Measurements from ENCODE around the gene VAPA. TPM values are rescaled to one million over a fixed set of nuclear protein-coding genes. Genes with fewer than 3 reads are reported as not detected.

The VAPA gene
- total RNA-seq, 2 experiments from 2014 or later, result 146 to 152 TPM

GRCh38 chr18:9968081-9968848, 54.4 kb downstream of the VAPA start:
- no peak for ATAC-seq
- no peak for TF ChIP-seq CTCF (IDR thresholded peaks at IDR 0.05)
- H3K27me3 Mint-ChIP-seq, result peaks cover 26% of the 10 kb centered on the region
- H3K27ac Mint-ChIP-seq, result no peak overlapping the region
- intact Hi-C loops (cut with micrococcal nuclease), result no loop called here
- peaks cover 19% of the 10 kb centered on the region for H3K4me1 Mint-ChIP-seq (ENCODE audit: low read depth)
- DNase-seq, result no peak
- no peaks in the 10 kb centered on the region for H3K9me3 Mint-ChIP-seq
- H3K4me3 Mint-ChIP-seq, result no peak overlapping the region
- POLR2A ChIA-PET, result interaction anchor here (1.0 kb wide), 1 partner anchor 11 kb away, joined by 3 read pairs; no protein-coding TSS in a partner anchor
- CTCF ChIA-PET, result no interaction called here
- H3K36me3 Mint-ChIP-seq (ENCODE audit: low read depth), result no peaks in the 10 kb centered on the region

DNA sequence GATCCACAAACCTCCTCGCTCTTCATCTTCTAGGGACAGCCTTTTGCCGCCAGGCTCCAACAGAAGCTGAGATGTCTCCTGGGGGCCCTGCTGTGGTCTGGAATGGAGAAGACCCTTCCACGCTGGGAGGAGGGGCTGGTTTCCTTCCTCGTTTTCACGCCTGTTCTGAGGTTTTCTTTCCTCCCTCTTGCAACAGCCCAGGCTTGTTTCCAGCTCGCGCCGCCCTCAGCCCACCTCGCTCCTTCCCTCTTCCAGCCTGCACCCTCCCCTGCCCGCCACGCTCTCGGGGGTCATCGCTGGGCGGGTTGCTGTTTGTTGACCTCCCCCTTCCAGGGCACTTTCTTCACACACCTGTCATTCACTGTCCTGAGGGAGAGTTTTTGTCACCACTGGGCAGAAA, 55.4 kb downstream of the VAPA start:
- ChIA-PET CTCF (no interaction called here), POLR2A (interaction anchor here (1.0 kb wide), 1 partner anchor 12 kb away, joined by 3 read pairs; no protein-coding TSS in a partner anchor)
- Mint-ChIP-seq H3K4me3 (no peak overlapping the region), H3K4me1 (ENCODE audit: low read depth) (peaks cover 19% of the 10 kb centered on the region), H3K9me3 (no peaks in the 10 kb centered on the region), H3K36me3 (ENCODE audit: low read depth) (no peaks in the 10 kb centered on the region), H3K27me3 (peaks cover 26% of the 10 kb centered on the region), H3K27ac (no peak overlapping the region)
- no peak for TF ChIP-seq CTCF (IDR thresholded peaks at IDR 0.05)
- ATAC-seq, result no peak
- intact Hi-C loops (cut with micrococcal nuclease), result no loop called here
- no peak for DNase-seq

GRCh38 chr18:9971313-9971920, 57.6 kb downstream of the VAPA start:
- DNase-seq (peak; percentile 83), ATAC-seq (peak; percentile 69)
- H3K4me1 Mint-ChIP-seq (ENCODE audit: low read depth), result peaks cover 12% of the 10 kb centered on the region
- no peaks in the 10 kb centered on the region for H3K36me3 Mint-ChIP-seq (ENCODE audit: low read depth)
- intact Hi-C loops (cut with micrococcal nuclease), result loop anchor here (2.0 kb wide), 1 partner anchor 549 kb away; no protein-coding TSS in a partner anchor
- H3K9me3 Mint-ChIP-seq, result peaks cover 9% of the 10 kb centered on the region
- no peak overlapping the region for H3K27ac Mint-ChIP-seq
- CTCF ChIA-PET, result interaction anchor here (0.6 to 3.3 kb wide), 28 partner anchors 12 to 880 kb away, joined by 3 to 19 read pairs (median 4); partner anchors contain the start of gene VAPA
- no peak overlapping the region for H3K4me3 Mint-ChIP-seq
- peak; percentile 68 for TF ChIP-seq CTCF (IDR thresholded peaks at IDR 0.05)
- peaks cover 26% of the 10 kb centered on the region for H3K27me3 Mint-ChIP-seq
- POLR2A ChIA-PET, result interaction anchor here (1.1 kb wide), 1 partner anchor 60 kb away, joined by 3 read pairs; no protein-coding TSS in a partner anchor

DNA sequence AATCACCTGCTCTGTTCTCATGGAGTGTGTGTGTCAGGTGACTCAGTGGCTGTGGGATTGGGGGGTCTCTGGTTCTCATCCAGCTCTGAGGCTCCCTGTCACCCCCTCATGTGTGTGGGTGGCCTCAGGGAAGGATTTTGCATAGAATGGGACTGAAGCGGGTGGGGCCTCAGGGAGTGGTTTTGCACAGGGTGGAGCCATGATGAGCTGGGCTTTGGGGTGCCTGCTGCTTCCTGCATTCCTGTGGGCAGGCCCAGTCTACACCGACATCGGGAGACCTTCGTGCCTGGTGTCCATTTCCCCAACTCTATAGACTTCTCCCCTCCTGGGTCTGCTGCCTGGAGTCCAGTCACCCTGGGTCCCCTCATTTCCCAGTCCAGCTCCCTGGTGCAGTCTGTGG, 59.7 kb downstream of the VAPA start:
- Mint-ChIP-seq H3K36me3 (ENCODE audit: low read depth) (no peaks in the 10 kb centered on the region), H3K27me3 (peaks cover 19% of the 10 kb centered on the region), H3K9me3 (peaks cover 18% of the 10 kb centered on the region), H3K4me1 (ENCODE audit: low read depth) (peaks cover 4% of the 10 kb centered on the region), H3K27ac (no peak overlapping the region), H3K4me3 (no peak overlapping the region)
- intact Hi-C loops (cut with micrococcal nuclease), result no loop called here
- no peak for TF ChIP-seq CTCF (IDR thresholded peaks at IDR 0.05)
- ATAC-seq, result no peak
- DNase-seq, result no peak
- CTCF ChIA-PET, result interaction anchor here (0.9 to 3.3 kb wide), 2 partner anchors 18 to 545 kb away, joined by 3 to 19 read pairs; no protein-coding TSS in a partner anchor
- POLR2A ChIA-PET, result interaction anchor here (1.0 kb wide), 1 partner anchor 15 kb away, joined by 4 read pairs; no protein-coding TSS in a partner anchor

Measured in activated CD8-positive, alpha-beta T cell treated with anti-CD3 and anti-CD28 coated beads for 36 hours (primary cell).